DMS53 treated with DMSO at 0.1 percent for 48 hours (cell line): Measurements from ENCODE around the gene YES1.
"Not testable (repeated sequence)": the region's sequence is repeated elsewhere in the genome, so short reads cannot be mapped to it uniquely, and the experiment has no call there.

Experiments
- DNase-seq: peaks from one replicate; lab custom pipeline; 2025; ENCODE audit not compliant: unreplicated experiment; lab: John Stamatoyannopoulos, UW

The YES1 gene

GRCh38 chr18:686339-687111, 125.5 kb downstream of the YES1 start:
- DNase-seq, result no peak

- DNase-seq, result no peak
Observed at GRCh38 chr18:685438-685837, 126.6 kb downstream of the YES1 start.

- DNase-seq, result no peak
Observed at GRCh38 chr18:683531-683930, 128.5 kb downstream of the YES1 start.

- DNase-seq, result no peak
Observed at GRCh38 chr18:682833-683232, 129.2 kb downstream of the YES1 start.

- DNase-seq, result not testable (repeated sequence)
Observed at GRCh38 chr18:682416-682815, 129.6 kb downstream of the YES1 start.

GRCh38 chr18:681985-682384, 130.1 kb downstream of the YES1 start:
- no peak for DNase-seq

GRCh38 chr18:680392-680791, 131.7 kb downstream of the YES1 start:
- no peak for DNase-seq

GRCh38 chr18:679516-679915, 132.5 kb downstream of the YES1 start:
- DNase-seq, result no peak

- no peak for DNase-seq
Observed at GRCh38 chr18:678482-679182, 133.4 kb downstream of the YES1 start.

GRCh38 chr18:677951-678381, 134.1 kb downstream of the YES1 start:
- DNase-seq, result no peak

- DNase-seq, result no peak
Observed at GRCh38 chr18:677145-677544, 134.9 kb downstream of the YES1 start.

GRCh38 chr18:676736-677135, 135.3 kb downstream of the YES1 start:
- DNase-seq, result no peak

GRCh38 chr18:676069-676468, 136.0 kb downstream of the YES1 start:
- no peak for DNase-seq

- DNase-seq, result no peak
Observed at GRCh38 chr18:675307-675706, 136.7 kb downstream of the YES1 start.

GRCh38 chr18:673769-674168, 138.3 kb downstream of the YES1 start:
- no peak for DNase-seq

- DNase-seq, result no peak
Observed at GRCh38 chr18:673317-673716, 138.7 kb downstream of the YES1 start.
